ENCODE measurements around the gene HLA-DMB.

Gene HLA-DMB

GRCh38 chr6:32940656-32941213, at the start of gene HLA-DMB:
HLA-DMB (minus strand) TSS chr6:32941028; CDS start chr6:32940807, 221 bp downstream.
- DNase-seq = peak; percentile 85

- DNase-seq = no peak
Measured at GRCh38 chr6:32989368-32989767, 48.5 kb upstream of the HLA-DMB start.

GRCh38 chr6:32984622-32985389, 44.0 kb upstream of the HLA-DMB start:
- peak; percentile 91 for DNase-seq

- DNase-seq = no peak
Measured at GRCh38 chr6:32983964-32984621, 43.3 kb upstream of the HLA-DMB start.

GRCh38 chr6:32983493-32983848, 42.6 kb upstream of the HLA-DMB start:
- no peak for DNase-seq

GRCh38 chr6:32982702-32983492, 42.1 kb upstream of the HLA-DMB start:
- DNase-seq = no peak

GRCh38 chr6:32982084-32982701, 41.4 kb upstream of the HLA-DMB start:
- no peak for DNase-seq

- no peak for DNase-seq
Measured at GRCh38 chr6:32980488-32981038, 39.7 kb upstream of the HLA-DMB start.

GRCh38 chr6:32979720-32980487, 39.1 kb upstream of the HLA-DMB start:
- no peak for DNase-seq

GRCh38 chr6:32977953-32978324, 37.1 kb upstream of the HLA-DMB start:
- no peak for DNase-seq

GRCh38 chr6:32977272-32977952, 36.6 kb upstream of the HLA-DMB start:
- DNase-seq = no peak

GRCh38 chr6:32976334-32977069, 35.7 kb upstream of the HLA-DMB start:
- no peak for DNase-seq

- no peak for DNase-seq
Measured at GRCh38 chr6:32975886-32976285, 35.1 kb upstream of the HLA-DMB start.

GRCh38 chr6:32974541-32975308, 33.9 kb upstream of the HLA-DMB start:
- DNase-seq = no peak

GRCh38 chr6:32974016-32974333, 33.1 kb upstream of the HLA-DMB start:
- DNase-seq = peak; percentile 70

GRCh38 chr6:32973144-32974015, 32.6 kb upstream of the HLA-DMB start:
- peak; percentile 83 for DNase-seq

- DNase-seq = peak; percentile 70
Measured at GRCh38 chr6:32972353-32973143, 31.7 kb upstream of the HLA-DMB start.

Measured in CD4-positive, alpha-beta T cell treated with Interleukin-17A for 1 hour (primary cell).